ENCODE measurements around the gene CD24.

GRCh38 chr6:106995640-106996039 is 21.1 kb upstream of the CD24 start:
- TF ChIP-seq CTCF (IDR thresholded peaks at IDR 0.05) (no peak), EZH2 (IDR thresholded peaks at IDR 0.05; ENCODE audit: borderline replicate concordance, insufficient read depth, low read depth, low read length, poor library complexity, severe bottlenecking) (no peak)
